ENCODE measurements around the gene SPPL3.

DNA sequence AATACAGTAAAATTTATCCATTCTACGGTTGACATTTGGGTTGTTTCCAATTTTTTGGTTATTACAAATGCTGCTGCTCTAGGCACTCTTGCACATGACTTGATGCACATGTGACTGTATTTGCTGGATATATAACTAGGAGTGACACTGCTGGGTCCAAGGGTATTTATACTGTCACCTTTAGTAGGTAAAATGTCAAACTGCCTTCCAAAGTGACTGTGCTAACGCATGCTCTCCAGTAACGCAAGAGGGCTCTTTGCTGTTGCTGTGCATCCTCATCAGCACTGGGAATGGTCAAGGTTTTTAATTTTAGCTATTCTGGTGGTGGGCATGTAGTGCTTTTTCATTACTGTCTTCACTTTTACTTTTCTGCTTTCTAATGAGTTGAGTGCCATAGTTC lies 116.3 kb downstream of the SPPL3 start:
- TF ChIP-seq, protein P1, sequence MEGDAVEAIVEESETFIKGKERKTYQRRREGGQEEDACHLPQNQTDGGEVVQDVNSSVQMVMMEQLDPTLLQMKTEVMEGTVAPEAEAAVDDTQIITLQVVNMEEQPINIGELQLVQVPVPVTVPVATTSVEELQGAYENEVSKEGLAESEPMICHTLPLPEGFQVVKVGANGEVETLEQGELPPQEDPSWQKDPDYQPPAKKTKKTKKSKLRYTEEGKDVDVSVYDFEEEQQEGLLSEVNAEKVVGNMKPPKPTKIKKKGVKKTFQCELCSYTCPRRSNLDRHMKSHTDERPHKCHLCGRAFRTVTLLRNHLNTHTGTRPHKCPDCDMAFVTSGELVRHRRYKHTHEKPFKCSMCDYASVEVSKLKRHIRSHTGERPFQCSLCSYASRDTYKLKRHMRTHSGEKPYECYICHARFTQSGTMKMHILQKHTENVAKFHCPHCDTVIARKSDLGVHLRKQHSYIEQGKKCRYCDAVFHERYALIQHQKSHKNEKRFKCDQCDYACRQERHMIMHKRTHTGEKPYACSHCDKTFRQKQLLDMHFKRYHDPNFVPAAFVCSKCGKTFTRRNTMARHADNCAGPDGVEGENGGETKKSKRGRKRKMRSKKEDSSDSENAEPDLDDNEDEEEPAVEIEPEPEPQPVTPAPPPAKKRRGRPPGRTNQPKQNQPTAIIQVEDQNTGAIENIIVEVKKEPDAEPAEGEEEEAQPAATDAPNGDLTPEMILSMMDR (IDR thresholded peaks at IDR 0.05 in 8 of 11, conservative IDR thresholded peaks at IDR 0.05 in 3 of 11), result no peak
- no peak for TF ChIP-seq POLR2A (IDR thresholded peaks at IDR 0.05)
- no peak for TF ChIP-seq POLR2AphosphoS5 (IDR thresholded peaks at IDR 0.05)
